NB4 (cell line): ENCODE results near the gene RFX3.
A peak's percentile ranks its signal among the peaks of the same experiment; 100 is the strongest.

ENCODE experiments used
- TF ChIP-seq, protein P1 (sequence below): IDR thresholded peaks from one replicate; pipeline ENCODE4 v1.5.1; 2012; ENCODE audit warnings: low read depth, low read length
- TF ChIP-seq, protein P2 (sequence below): IDR thresholded peaks from 2 replicates; pipeline ENCODE4 v1.6.1; 2011; ENCODE audit warnings: low read depth, low read length

DNA sequence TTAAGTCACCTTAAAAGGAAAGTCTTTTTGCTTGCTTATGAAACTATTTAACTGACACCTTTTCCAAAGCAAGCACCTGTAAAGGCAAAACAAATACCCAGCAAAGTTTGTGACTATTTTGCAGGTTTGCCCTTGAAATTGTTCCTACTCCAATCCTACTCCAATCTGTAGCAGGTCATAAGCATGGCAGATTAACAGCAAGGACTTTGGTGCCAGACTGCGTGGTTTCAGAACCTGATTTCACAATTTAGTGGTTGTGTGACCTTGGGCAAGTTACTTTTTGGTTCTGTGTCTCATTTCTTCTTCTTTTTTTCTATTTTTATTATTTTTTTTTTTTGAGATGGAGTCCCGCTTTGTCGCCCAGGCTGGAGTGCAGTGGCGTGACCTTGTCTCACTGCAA lies 282.1 kb downstream of the RFX3 start:
- TF ChIP-seq, protein P1, sequence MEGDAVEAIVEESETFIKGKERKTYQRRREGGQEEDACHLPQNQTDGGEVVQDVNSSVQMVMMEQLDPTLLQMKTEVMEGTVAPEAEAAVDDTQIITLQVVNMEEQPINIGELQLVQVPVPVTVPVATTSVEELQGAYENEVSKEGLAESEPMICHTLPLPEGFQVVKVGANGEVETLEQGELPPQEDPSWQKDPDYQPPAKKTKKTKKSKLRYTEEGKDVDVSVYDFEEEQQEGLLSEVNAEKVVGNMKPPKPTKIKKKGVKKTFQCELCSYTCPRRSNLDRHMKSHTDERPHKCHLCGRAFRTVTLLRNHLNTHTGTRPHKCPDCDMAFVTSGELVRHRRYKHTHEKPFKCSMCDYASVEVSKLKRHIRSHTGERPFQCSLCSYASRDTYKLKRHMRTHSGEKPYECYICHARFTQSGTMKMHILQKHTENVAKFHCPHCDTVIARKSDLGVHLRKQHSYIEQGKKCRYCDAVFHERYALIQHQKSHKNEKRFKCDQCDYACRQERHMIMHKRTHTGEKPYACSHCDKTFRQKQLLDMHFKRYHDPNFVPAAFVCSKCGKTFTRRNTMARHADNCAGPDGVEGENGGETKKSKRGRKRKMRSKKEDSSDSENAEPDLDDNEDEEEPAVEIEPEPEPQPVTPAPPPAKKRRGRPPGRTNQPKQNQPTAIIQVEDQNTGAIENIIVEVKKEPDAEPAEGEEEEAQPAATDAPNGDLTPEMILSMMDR = no peak
- TF ChIP-seq, protein P2, sequence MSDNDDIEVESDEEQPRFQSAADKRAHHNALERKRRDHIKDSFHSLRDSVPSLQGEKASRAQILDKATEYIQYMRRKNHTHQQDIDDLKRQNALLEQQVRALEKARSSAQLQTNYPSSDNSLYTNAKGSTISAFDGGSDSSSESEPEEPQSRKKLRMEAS = 0 out of 2 replicates have a peak, but pooled peaks have one; percentile 25
